Smooth muscle cell (in vitro differentiated cells): Measurements from ENCODE around the gene FBF1. TPM values are rescaled to one million over a fixed set of nuclear protein-coding genes. Genes with fewer than 3 reads are reported as not detected.

Source experiments
- DNase-seq: peaks from one replicate; lab custom pipeline; 2025; ENCODE audit not compliant: unreplicated experiment; lab: John Stamatoyannopoulos, UW
- H2AFZ ChIP-seq: fragments of 200-600 bp; sonication (generic); 2 replicates; pipeline ENCODE4 v1.6.0; 2016; ENCODE audit warnings: antibody characterized with exemption, low read depth, mild to moderate bottlenecking
- H3F3A ChIP-seq: fragments of 200-600 bp; sonication (generic); 2 replicates; pipeline ENCODE4 v1.6.0; 2017; ENCODE audit warnings: antibody characterized with exemption, low read depth
- H3K27ac ChIP-seq: fragments of 200-600 bp; sonication (generic); 2 replicates; pipeline ENCODE4 v1.5.1; 2016; ENCODE audit warnings: low read depth, mild to moderate bottlenecking
- H3K27me3 ChIP-seq: fragments of 200-600 bp; sonication (generic); 2 replicates; pipeline ENCODE4 v1.6.1; 2016; ENCODE audit warnings: low read depth, mild to moderate bottlenecking
- H3K36me3 ChIP-seq: fragments of 200-600 bp; sonication (generic); 2 replicates; pipeline ENCODE4 v1.5.1; 2016; ENCODE audit warnings: low read depth
- H3K4me1 ChIP-seq: fragments of 200-600 bp; sonication (generic); 2 replicates; pipeline ENCODE4 v1.5.1; 2016; ENCODE audit warnings: low read depth
- H3K4me2 ChIP-seq: fragments of 200-600 bp; sonication (generic); 2 replicates; pipeline ENCODE4 v1.6.0; 2016; ENCODE audit warnings: mild to moderate bottlenecking
- H3K4me3 ChIP-seq: fragments of 200-600 bp; sonication (generic); 2 replicates; pipeline ENCODE4 v1.5.1; 2016; ENCODE audit warnings: mild to moderate bottlenecking
- H3K79me2 ChIP-seq: fragments of 200-600 bp; sonication (generic); 2 replicates; pipeline ENCODE4 v1.6.0; 2016; ENCODE audit warnings: low read depth, mild to moderate bottlenecking
- H3K9ac ChIP-seq: fragments of 200-600 bp; sonication (generic); 2 replicates; pipeline ENCODE4 v1.6.0; 2016; ENCODE audit warnings: low read depth
- H3K9me3 ChIP-seq: fragments of 200-600 bp; sonication (generic); replicated peaks from 2 replicates; pipeline ENCODE4 v1.5.1; 2016; ENCODE audit warnings: low read depth
- H4K20me1 ChIP-seq: fragments of 200-600 bp; sonication (generic); 2 replicates; pipeline ENCODE4 v1.6.0; 2016; ENCODE audit warnings: low read depth
- WGBS: methylation state at CpG from one replicate; pipeline ENCODE4 v1.1.7; 2016; ENCODE audit warnings: low lambda C conversion rate; 5-methylcytosine and 5-hydroxymethylcytosine counted together
- polyA plus RNA-seq: library from polyadenylated mRNA; unstranded; fragments of >200 nt; fragmentation: Nextera tagmentation; extraction: Ambion mirVana; gene quantifications from 2 replicates; pipeline ENCODE4 v1.2.1, GENCODE V29; 2016
- total RNA-seq: library from RNA; depleted of rRNA; stranded (reverse); fragments of >200 nt; gene quantifications from 2 replicates; pipeline ENCODE4 v1.2.3, GENCODE V29; 2014
- TF ChIP-seq, protein P1 (sequence below): fragments of 200-600 bp; sonication (generic); IDR thresholded peaks from 2 replicates; pipeline ENCODE4 v1.5.1; 2017; ENCODE audit warnings: borderline replicate concordance, mild to moderate bottlenecking, antibody characterized with exemption; ENCODE audit not compliant: insufficient read depth, poor library complexity, severe bottlenecking

FBF1 gene
- total and polyA plus RNA-seq, 2 experiments from 2014 or later = 4.6 to 8.4 TPM

DNA sequence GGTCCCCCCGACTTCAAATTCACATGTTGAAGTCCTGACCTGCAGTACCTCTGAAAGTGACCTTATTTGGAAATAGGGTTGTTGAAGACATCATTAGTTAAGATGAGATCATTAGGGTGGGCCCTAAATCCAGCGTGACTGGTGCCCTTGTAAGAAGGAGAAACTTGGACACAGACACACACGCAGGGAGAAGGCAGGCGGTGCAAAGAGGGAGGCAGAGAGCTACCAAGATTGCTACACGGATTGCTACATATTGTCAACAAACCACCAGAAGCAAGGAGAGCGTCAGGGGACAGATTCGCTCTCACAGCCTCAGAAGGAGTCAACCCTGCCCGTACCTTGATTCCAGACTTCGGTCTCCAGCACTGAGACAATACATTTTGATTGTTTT, 78.9 kb downstream of the FBF1 start:
- Histone ChIP-seq H3K4me2 (no peak overlapping the region), H3K36me3 (no peaks in the 10 kb centered on the region), H3K9ac (no peak overlapping the region), H3K4me3 (no peak overlapping the region), H3K4me1 (no peaks in the 10 kb centered on the region), H3K9me3 (no peaks in the 10 kb centered on the region), H3K79me2 (no peaks in the 10 kb centered on the region), H4K20me1 (no peaks in the 10 kb centered on the region), H3F3A (no peaks in the 10 kb centered on the region), H3K27ac (no peak overlapping the region), H2AFZ (no peak overlapping the region), H3K27me3 (no peaks in the 10 kb centered on the region)
- TF ChIP-seq, protein P1, sequence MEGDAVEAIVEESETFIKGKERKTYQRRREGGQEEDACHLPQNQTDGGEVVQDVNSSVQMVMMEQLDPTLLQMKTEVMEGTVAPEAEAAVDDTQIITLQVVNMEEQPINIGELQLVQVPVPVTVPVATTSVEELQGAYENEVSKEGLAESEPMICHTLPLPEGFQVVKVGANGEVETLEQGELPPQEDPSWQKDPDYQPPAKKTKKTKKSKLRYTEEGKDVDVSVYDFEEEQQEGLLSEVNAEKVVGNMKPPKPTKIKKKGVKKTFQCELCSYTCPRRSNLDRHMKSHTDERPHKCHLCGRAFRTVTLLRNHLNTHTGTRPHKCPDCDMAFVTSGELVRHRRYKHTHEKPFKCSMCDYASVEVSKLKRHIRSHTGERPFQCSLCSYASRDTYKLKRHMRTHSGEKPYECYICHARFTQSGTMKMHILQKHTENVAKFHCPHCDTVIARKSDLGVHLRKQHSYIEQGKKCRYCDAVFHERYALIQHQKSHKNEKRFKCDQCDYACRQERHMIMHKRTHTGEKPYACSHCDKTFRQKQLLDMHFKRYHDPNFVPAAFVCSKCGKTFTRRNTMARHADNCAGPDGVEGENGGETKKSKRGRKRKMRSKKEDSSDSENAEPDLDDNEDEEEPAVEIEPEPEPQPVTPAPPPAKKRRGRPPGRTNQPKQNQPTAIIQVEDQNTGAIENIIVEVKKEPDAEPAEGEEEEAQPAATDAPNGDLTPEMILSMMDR = no peak
- no peak for DNase-seq
- WGBS = 86% methylated on average over 9 of the region's 9 CpGs

Other genes with a start within 250 kb of the FBF1 start
- gene ITGB4, start 219.6 kb downstream of the FBF1 start, total RNA-seq = 66.0 and 83.8 TPM in 2 replicates
- 47.2 and 233 TPM in 2 replicates for gene ITGB4, start 219.6 kb downstream of the FBF1 start, polyA plus RNA-seq
- 31.1 and 32.7 TPM in 2 replicates for gene GALK1, start 175.8 kb downstream of the FBF1 start, total RNA-seq
- gene GALK1, start 175.8 kb downstream of the FBF1 start, polyA plus RNA-seq = 88.8 and 108 TPM in 2 replicates
- 25.4 and 39.5 TPM in 2 replicates for gene UNK, start 156.2 kb downstream of the FBF1 start, total RNA-seq
- gene UNK, start 156.2 kb downstream of the FBF1 start, polyA plus RNA-seq = 26.8 and 31.5 TPM in 2 replicates
- 4.5 TPM in 2 replicates for gene UNC13D, start 96.6 kb downstream of the FBF1 start, total RNA-seq
- gene UNC13D, start 96.6 kb downstream of the FBF1 start, polyA plus RNA-seq = 2.4 and 9.6 TPM in 2 replicates
- gene WBP2, start 85.7 kb downstream of the FBF1 start, total RNA-seq = 26.4 and 27.6 TPM in 2 replicates
- gene WBP2, start 85.7 kb downstream of the FBF1 start, polyA plus RNA-seq = 91.4 and 111 TPM in 2 replicates
- gene TRIM47, start 62.5 kb downstream of the FBF1 start, total RNA-seq = 3.8 and 8.7 TPM in 2 replicates
- gene TRIM47, start 62.5 kb downstream of the FBF1 start, polyA plus RNA-seq = 16.1 and 31.7 TPM in 2 replicates
- gene TRIM65, start 44.1 kb downstream of the FBF1 start, total RNA-seq = 9.8 and 13.3 TPM in 2 replicates
- gene TRIM65, start 44.1 kb downstream of the FBF1 start, polyA plus RNA-seq = 15.4 and 17.4 TPM in 2 replicates
- gene MRPL38, start 36.2 kb downstream of the FBF1 start, total RNA-seq = 32.6 and 48.4 TPM in 2 replicates
- 90.5 and 107 TPM in 2 replicates for gene MRPL38, start 36.2 kb downstream of the FBF1 start, polyA plus RNA-seq
- gene ACOX1, start 38.1 kb upstream of the FBF1 start, total RNA-seq = 35.3 and 46.7 TPM in 2 replicates
- 25.9 and 30.2 TPM in 2 replicates for gene ACOX1, start 38.1 kb upstream of the FBF1 start, polyA plus RNA-seq
- gene TEN1, start 38.2 kb upstream of the FBF1 start, total RNA-seq = 4.2 and 15.5 TPM in 2 replicates
- gene TEN1, start 38.2 kb upstream of the FBF1 start, polyA plus RNA-seq = 19.2 and 25.6 TPM in 2 replicates
- gene CDK3, start 59.8 kb upstream of the FBF1 start, total RNA-seq = 1.0 and 1.2 TPM in 2 replicates
- gene CDK3, start 59.8 kb upstream of the FBF1 start, polyA plus RNA-seq = 3.9 and 10.2 TPM in 2 replicates
- 1.6 and 1.9 TPM in 2 replicates for gene EVPL, start 86.3 kb upstream of the FBF1 start, total RNA-seq
- 0.77 and 2.0 TPM in 2 replicates for gene EVPL, start 86.3 kb upstream of the FBF1 start, polyA plus RNA-seq
- gene SRP68, start 131.5 kb upstream of the FBF1 start, total RNA-seq = 41.0 and 67.5 TPM in 2 replicates
- 96.3 and 102 TPM in 2 replicates for gene SRP68, start 131.5 kb upstream of the FBF1 start, polyA plus RNA-seq
- not detected in 2 replicates for gene GALR2, start 133.7 kb upstream of the FBF1 start, total RNA-seq
- gene GALR2, start 133.7 kb upstream of the FBF1 start, polyA plus RNA-seq = 0.17 TPM in 1 of 2 replicates, not detected in the other
- not detected in 2 replicates for gene ZACN, start 138.1 kb upstream of the FBF1 start, total RNA-seq
- gene ZACN, start 138.1 kb upstream of the FBF1 start, polyA plus RNA-seq = 1.7 and 3.4 TPM in 2 replicates
- gene EXOC7, start 162.7 kb upstream of the FBF1 start, total RNA-seq = 49.8 and 59.1 TPM in 2 replicates
- gene EXOC7, start 162.7 kb upstream of the FBF1 start, polyA plus RNA-seq = 70.3 and 90.8 TPM in 2 replicates
- not detected in 2 replicates for gene FOXJ1, start 200.2 kb upstream of the FBF1 start, total RNA-seq
- not detected in 2 replicates for gene FOXJ1, start 200.2 kb upstream of the FBF1 start, polyA plus RNA-seq